Activated CD8-positive, alpha-beta memory T cell treated with anti-CD3 and anti-CD28 coated beads, Interleukin-2, amount 50 U/mL, for 1 hour (primary cell): ENCODE data around the gene RPL36AL.

Experiments
- DNase-seq: peaks from one replicate; pipeline ENCODE4 v3.0.0-alpha.2; 2020; ENCODE audit errors: extremely low read depth

RPL36AL gene

GRCh38 chr14:49581209-49582112 lies 39.0 kb downstream of the RPL36AL start:
- no peak for DNase-seq

- DNase-seq, result no peak
These were observed 40.6 kb downstream of the RPL36AL start for GRCh38 chr14:49579841-49580240.

- no peak for DNase-seq
These were observed 42.3 kb downstream of the RPL36AL start for GRCh38 chr14:49578141-49578540.

GRCh38 chr14:49574038-49574437 lies 46.4 kb downstream of the RPL36AL start:
- DNase-seq, result no peak

GRCh38 chr14:49569281-49569680 lies 51.1 kb downstream of the RPL36AL start:
- no peak for DNase-seq
